Esophagus squamous epithelium (tissue), 4 donors: ENCODE results near the gene KNSTRN.

Experiments used
- CTCF ChIP-seq, 6 experiments: fragments of 450-650 bp in 4 of 6; fragments of 200-600 bp in 2 of 6; sonication (generic) in 2 of 6; IDR thresholded peaks; one replicate each; pipeline ENCODE4 v1.5.1; 2016 to 2019; ENCODE audit warnings: antibody characterized with exemption in 6 of 6, mild to moderate bottlenecking in 4 of 6, moderate library complexity in 4 of 6
- POLR2A ChIP-seq, 4 donors: fragments of 450-650 bp; IDR thresholded peaks; one replicate each; pipeline ENCODE4 v1.6.1; 2017; ENCODE audit warnings: antibody characterized with exemption in 4 of 4, mild to moderate bottlenecking in 4 of 4, moderate library complexity in 3 of 4

DNA sequence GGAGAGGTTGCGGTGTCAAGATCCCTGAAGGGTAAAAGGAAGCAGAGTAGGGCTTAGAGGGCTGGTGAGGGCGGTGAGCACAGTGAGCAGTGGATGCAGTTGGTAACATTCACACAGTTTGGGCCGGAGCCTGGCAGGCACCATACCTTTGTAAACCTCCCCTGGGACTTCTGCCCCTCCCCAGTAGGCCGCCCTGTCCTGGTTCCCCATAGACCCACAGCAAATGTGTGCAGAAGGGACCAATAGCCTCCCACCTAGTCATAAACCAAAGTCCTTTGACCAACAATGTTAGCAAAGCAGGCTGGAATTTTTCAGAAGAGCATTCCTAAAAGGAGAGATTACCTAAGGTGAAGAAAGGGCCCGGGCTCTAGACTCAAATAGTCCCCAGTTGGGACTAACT lies 33.4 kb upstream of the KNSTRN start:
- TF ChIP-seq CTCF (IDR thresholded peaks at IDR 0.05) (no peak), POLR2A (IDR thresholded peaks at IDR 0.05) (no peak)
